BLaER1 treated with 17β-estradiol and CSF1 and Interleukin-3, amounts not matched to agents 10 nM and 100 nM (cell line): ENCODE measurements around the gene CDC37.
A peak's percentile ranks its signal among the peaks of the same experiment; 100 is the strongest.

Experiments used
- H3K27ac ChIP-seq, 11 experiments: shearing (Covaris generic); formaldehyde crosslinking; 2 replicates each; pipeline ENCODE4 v1.8.1; 2022
- H3K27me3 ChIP-seq, 11 experiments: shearing (Covaris generic); formaldehyde crosslinking; 2 replicates each; pipeline ENCODE4 v1.8.1; 2022
- H3K36me3 ChIP-seq, 11 experiments: shearing (Covaris generic); formaldehyde crosslinking; 2 replicates each; pipeline ENCODE4 v1.8.1; 2022
- H3K4me1 ChIP-seq, 10 experiments: shearing (Covaris generic); formaldehyde crosslinking; 2 replicates each; pipeline ENCODE4 v1.8.1; 2022
- H3K4me2 ChIP-seq, 11 experiments: shearing (Covaris generic); formaldehyde crosslinking; 2 replicates each; pipeline ENCODE4 v1.8.1; 2022
- H3K4me3 ChIP-seq, 10 experiments: shearing (Covaris generic); formaldehyde crosslinking; 2 replicates each; pipeline ENCODE4 v1.8.1; 2022
- H3K9ac ChIP-seq, 11 experiments: shearing (Covaris generic); formaldehyde crosslinking; 2 replicates each; pipeline ENCODE4 v1.8.1; 2022
- H3K9me3 ChIP-seq, 11 experiments: shearing (Covaris generic); formaldehyde crosslinking; replicated peaks in 1 of 11; 2 replicates each; pipeline ENCODE4 v1.8.1; 2022
- H4K20me1 ChIP-seq, 11 experiments: shearing (Covaris generic); formaldehyde crosslinking; 2 replicates each; pipeline ENCODE4 v1.8.1; 2022
- Cebpa-rat ChIP-seq, 11 experiments: shearing (Covaris generic); IDR thresholded peaks; 2 replicates each; pipeline ENCODE4 v1.8.1; 2022

CDC37 gene

GRCh38 chr19:10431943-10432735 is 28.8 kb upstream of the CDC37 start:
- H3K27ac ChIP-seq = peak overlapping the region; percentile 48 to 82 (median 70)
- H3K36me3 ChIP-seq = no peaks in the 10 kb centered on the region
- peak overlapping the region; percentile 79 to 98 (median 94) for H3K4me2 ChIP-seq
- H4K20me1 ChIP-seq = peaks cover 0 to 68% (median 7%) of the 10 kb centered on the region in 11 experiments; a peak in 8 of 22 replicates
- peaks cover 62 to 92% (median 86%) of the 10 kb centered on the region in 10 experiments for H3K4me1 ChIP-seq
- TF ChIP-seq Cebpa-rat (IDR thresholded peaks at IDR 0.05) = no peak
- H3K4me3 ChIP-seq = peak overlapping the region; percentile 39 to 66 (median 54)
- H3K27me3 ChIP-seq = peaks cover 0 to 13% (median 0%) of the 10 kb centered on the region in 11 experiments; a peak in 4 of 22 replicates
- peak overlapping the region; percentile 55 to 82 (median 69) for H3K9ac ChIP-seq
- H3K9me3 ChIP-seq = no peaks in the 10 kb centered on the region

DNA sequence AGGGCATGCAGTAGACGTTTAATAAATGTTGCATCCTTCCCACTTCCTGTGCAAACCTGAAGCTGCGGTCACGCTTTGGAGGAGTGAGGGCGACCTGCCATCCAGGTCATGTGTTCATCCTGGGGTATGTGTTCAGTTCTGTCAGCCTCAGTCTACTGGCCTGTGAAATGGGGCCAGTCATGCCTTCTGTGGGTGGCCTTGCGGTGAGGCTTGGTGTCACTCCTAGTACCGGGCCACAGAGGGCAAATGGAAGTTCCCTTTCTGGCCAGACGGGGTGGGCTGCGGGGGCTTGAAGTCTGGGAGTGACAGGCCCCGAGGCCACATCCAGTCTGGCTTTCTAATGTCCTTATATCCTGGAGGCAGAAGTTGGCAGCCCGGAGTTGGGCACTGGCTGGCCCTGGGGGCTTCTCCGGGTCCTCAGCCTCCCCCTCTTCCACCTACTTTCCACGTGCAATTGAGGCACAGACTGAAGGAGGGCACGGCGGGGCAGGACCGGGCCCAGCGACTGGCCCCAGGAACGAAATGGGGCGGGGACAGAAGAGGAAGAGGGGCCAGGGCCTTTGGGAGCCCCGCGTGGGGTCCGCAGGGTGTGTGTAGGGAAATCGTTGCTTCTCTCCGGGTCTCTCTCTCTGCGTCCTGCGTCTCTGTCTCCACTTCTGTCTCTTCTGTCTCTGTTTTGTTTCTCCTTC is 28.1 kb upstream of the CDC37 start:
- Histone ChIP-seq H3K4me1 (peaks cover 69 to 99% (median 93%) of the 10 kb centered on the region in 10 experiments), H3K4me2 (peak overlapping the region; percentile 79 to 98 (median 94)), H3K9me3 (no peaks in the 10 kb centered on the region), H3K27ac (peak overlapping the region; percentile 48 to 82 (median 70)), H4K20me1 (peaks cover 0 to 76% (median 7%) of the 10 kb centered on the region in 11 experiments; a peak in 7 of 22 replicates), H3K27me3 (peaks cover 0 to 13% (median 0%) of the 10 kb centered on the region in 11 experiments; a peak in 4 of 22 replicates), H3K4me3 (peak overlapping the region; percentile 39 to 66 (median 54)), H3K36me3 (no peaks in the 10 kb centered on the region), H3K9ac (peak overlapping the region; percentile 55 to 82 (median 69))
- no peak for TF ChIP-seq Cebpa-rat (IDR thresholded peaks at IDR 0.05)

DNA sequence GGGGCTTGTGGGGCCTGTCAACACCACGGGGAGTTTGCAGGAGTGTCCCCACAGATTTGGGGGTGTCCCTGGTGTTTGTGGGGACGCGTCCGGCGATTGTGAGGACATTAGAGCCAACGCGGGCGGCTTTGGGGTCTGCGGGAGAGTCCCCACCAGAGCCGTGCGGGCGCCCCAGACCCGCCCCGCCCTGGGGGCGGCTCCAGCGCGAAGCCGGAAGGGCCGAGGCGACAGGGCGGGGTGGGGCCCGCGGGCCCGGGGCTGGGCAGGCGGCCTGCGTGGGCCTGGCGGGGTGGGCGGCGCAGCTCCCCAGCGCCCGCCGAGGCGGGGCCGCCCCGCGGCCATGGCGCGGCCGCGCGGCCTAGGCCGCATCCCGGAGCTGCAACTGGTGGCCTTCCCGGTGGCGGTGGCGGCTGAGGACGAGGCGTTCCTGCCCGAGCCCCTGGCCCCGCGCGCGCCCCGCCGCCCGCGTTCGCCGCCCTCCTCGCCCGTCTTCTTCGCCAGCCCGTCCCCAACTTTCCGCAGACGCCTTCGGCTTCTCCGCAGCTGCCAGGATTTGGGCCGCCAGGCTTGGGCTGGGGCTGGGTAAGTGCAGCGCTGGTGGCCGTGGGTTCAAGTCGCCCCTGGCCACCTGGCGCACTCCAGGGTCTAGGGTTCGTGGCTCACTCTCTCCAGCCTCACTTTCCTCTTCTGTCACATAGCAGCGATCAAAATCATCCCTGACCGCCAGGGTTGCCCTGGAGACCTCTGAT is 27.3 kb upstream of the CDC37 start:
- Histone ChIP-seq H3K4me3 (no peak overlapping the region), H4K20me1 (peaks cover 0 to 70% (median 7%) of the 10 kb centered on the region in 11 experiments; a peak in 7 of 22 replicates), H3K9ac (peak overlapping the region in 2 of 11 experiments; percentile 68; a peak in 3 of 22 replicates), H3K4me2 (peak overlapping the region; percentile 79 to 98 (median 94)), H3K27ac (peak overlapping the region in 1 of 11 experiments; percentile 81; a peak in 1 of 22 replicates), H3K36me3 (no peaks in the 10 kb centered on the region), H3K27me3 (peaks cover 0 to 13% (median 0%) of the 10 kb centered on the region in 11 experiments; a peak in 4 of 22 replicates), H3K4me1 (peaks cover 71 to 100% (median 94%) of the 10 kb centered on the region in 10 experiments), H3K9me3 (no peaks in the 10 kb centered on the region)
- no peak for TF ChIP-seq Cebpa-rat (IDR thresholded peaks at IDR 0.05)

- Histone ChIP-seq H3K27ac (peak overlapping the region in 4 of 11 experiments; percentile 65 to 81 (median 70); a peak in 9 of 22 replicates), H3K9ac (peak overlapping the region in 2 of 11 experiments; percentile 8 to 55; a peak in 4 of 22 replicates), H3K4me1 (peaks cover 83 to 100% (median 97%) of the 10 kb centered on the region in 10 experiments), H3K27me3 (peaks cover 0 to 13% (median 0%) of the 10 kb centered on the region in 11 experiments; a peak in 4 of 22 replicates), H4K20me1 (peaks cover 0 to 82% (median 7%) of the 10 kb centered on the region in 11 experiments; a peak in 8 of 22 replicates), H3K36me3 (no peaks in the 10 kb centered on the region), H3K9me3 (no peaks in the 10 kb centered on the region), H3K4me3 (no peak overlapping the region), H3K4me2 (peak overlapping the region; percentile 82 to 100 (median 98))
- TF ChIP-seq Cebpa-rat (IDR thresholded peaks at IDR 0.05) = no peak
These were observed 25.6 kb upstream of the CDC37 start for GRCh38 chr19:10428996-10429381.

- Histone ChIP-seq H3K36me3 (no peaks in the 10 kb centered on the region), H4K20me1 (peaks cover 0 to 83% (median 7%) of the 10 kb centered on the region in 11 experiments; a peak in 11 of 22 replicates), H3K4me2 (peak overlapping the region; percentile 96 to 100 (median 99)), H3K4me3 (no peak overlapping the region), H3K9ac (peak overlapping the region in 4 of 11 experiments; percentile 14 to 78 (median 38); a peak in 3 of 22 replicates), H3K4me1 (peaks cover 85 to 100% (median 98%) of the 10 kb centered on the region in 10 experiments), H3K27ac (peak overlapping the region; percentile 15 to 81 (median 65); a peak in 20 of 22 replicates), H3K9me3 (no peaks in the 10 kb centered on the region), H3K27me3 (peaks cover 0 to 13% (median 0%) of the 10 kb centered on the region in 11 experiments; a peak in 4 of 22 replicates)
- TF ChIP-seq Cebpa-rat (IDR thresholded peaks at IDR 0.05) = no peak
These were observed 23.8 kb upstream of the CDC37 start for GRCh38 chr19:10427169-10427568.

- Histone ChIP-seq H3K4me1 (peaks cover 81 to 88% (median 82%) of the 10 kb centered on the region in 10 experiments), H4K20me1 (peaks cover 0 to 67% (median 12%) of the 10 kb centered on the region in 11 experiments; a peak in 12 of 22 replicates), H3K9me3 (no peaks in the 10 kb centered on the region), H3K27ac (peak overlapping the region; percentile 54 to 81 (median 73)), H3K27me3 (no peaks in the 10 kb centered on the region), H3K4me2 (peak overlapping the region; percentile 96 to 100 (median 99)), H3K4me3 (peak overlapping the region; percentile 45 to 71 (median 57)), H3K36me3 (no peaks in the 10 kb centered on the region), H3K9ac (peak overlapping the region; percentile 53 to 80 (median 74))
- TF ChIP-seq Cebpa-rat (IDR thresholded peaks at IDR 0.05) = no peak
These were observed 20.8 kb upstream of the CDC37 start for GRCh38 chr19:10424011-10424637.

GRCh38 chr19:10422846-10423245 is 19.5 kb upstream of the CDC37 start:
- H3K4me1 ChIP-seq = peaks cover 76 to 86% (median 80%) of the 10 kb centered on the region in 10 experiments
- no peaks in the 10 kb centered on the region for H3K9me3 ChIP-seq
- H3K4me3 ChIP-seq = no peak overlapping the region
- no peaks in the 10 kb centered on the region for H3K36me3 ChIP-seq
- H3K4me2 ChIP-seq = peak overlapping the region; percentile 90 to 100 (median 98)
- H3K9ac ChIP-seq = peak overlapping the region in 2 of 11 experiments; percentile 86 to 90; a peak in 1 of 22 replicates
- no peak for TF ChIP-seq Cebpa-rat (IDR thresholded peaks at IDR 0.05)
- H3K27me3 ChIP-seq = peaks cover 0 to 6% (median 0%) of the 10 kb centered on the region in 11 experiments; a peak in 2 of 22 replicates
- H3K27ac ChIP-seq = peak overlapping the region in 2 of 11 experiments; percentile 6 to 88; a peak in 4 of 22 replicates
- H4K20me1 ChIP-seq = peaks cover 0 to 64% (median 18%) of the 10 kb centered on the region in 11 experiments; a peak in 13 of 22 replicates
